K562 (cell line): ENCODE results near the gene IRAK2. TPM values are rescaled to one million over a fixed set of nuclear protein-coding genes. Genes with fewer than 3 reads are reported as not detected.

Source experiments
- BACH1 ChIP-seq: fragments of 200-800 bp; sonication (Bioruptor generic); IDR thresholded peaks from 2 replicates; pipeline ENCODE4 v1.6.1; 2016; ENCODE audit warnings: missing genetic modification characterization, missing compliant biosample characterization
- CC2D1A ChIP-seq: fragments of 450-650 bp; IDR thresholded peaks from 2 replicates; pipeline ENCODE4 v1.6.1; 2017; ENCODE audit warnings: mild to moderate bottlenecking
- DEAF1 ChIP-seq: fragments of 450-650 bp; formaldehyde crosslinking; IDR thresholded peaks from 2 replicates; pipeline ENCODE4 v1.4.0; 2020; ENCODE audit warnings: mild to moderate bottlenecking, moderate library complexity
- EP400 ChIP-seq: fragments of 450-650 bp; IDR thresholded peaks from 2 replicates; pipeline ENCODE4 v1.6.1; 2017; ENCODE audit warnings: antibody characterized with exemption, mild to moderate bottlenecking, moderate library complexity
- HDAC8 ChIP-seq: fragments of 450-650 bp; IDR thresholded peaks from 2 replicates; pipeline ENCODE4 v1.6.1; 2016; ENCODE audit warnings: mild to moderate bottlenecking, missing genetic modification characterization, moderate library complexity, missing compliant biosample characterization
- IFI16 ChIP-seq: fragments of 250-450 bp; sonication (Bioruptor Pico); IDR thresholded peaks from 2 replicates; pipeline ENCODE4 v2.1.2; 2022; ENCODE audit warnings: mild to moderate bottlenecking, inconsistent platforms
- MAFG ChIP-seq: fragments of 450-650 bp; conservative IDR thresholded peaks from 2 replicates; pipeline ENCODE4 v1.6.1; 2016; ENCODE audit warnings: missing genetic modification characterization, missing compliant biosample characterization
- MECOM ChIP-seq: fragments of 250-450 bp; sonication (Bioruptor Pico); IDR thresholded peaks from 2 replicates; pipeline ENCODE4 v1.8.0; 2022; ENCODE audit warnings: inconsistent platforms
- MTA3 ChIP-seq: fragments of 450-650 bp; formaldehyde crosslinking; IDR thresholded peaks from 2 replicates; pipeline ENCODE4 v1.6.1; 2017; ENCODE audit warnings: mild to moderate bottlenecking, borderline replicate concordance
- NONO ChIP-seq, 2 experiments: fragments of 200-400 bp in 1 of 2; fragments of 450-650 bp in 1 of 2; formaldehyde crosslinking in 1 of 2; IDR thresholded peaks; 2 replicates each; pipeline ENCODE4 v1.6.1; 2017; ENCODE audit warnings: low read depth in 2 of 2, mild to moderate bottlenecking in 2 of 2, moderate library complexity in 2 of 2, low read length in 1 of 2
- NRF1 ChIP-seq, 2 experiments: fragments of 450-650 bp; IDR thresholded peaks in 1 of 2; conservative IDR thresholded peaks in 1 of 2; 2 replicates each; pipeline ENCODE4 v1.6.1; 2014; ENCODE audit warnings: mild to moderate bottlenecking in 2 of 2
- PHF8 ChIP-seq: fragments of 200-600 bp; sonication (generic); IDR thresholded peaks from 2 replicates; pipeline ENCODE4 v1.6.1; 2012; ENCODE audit warnings: mixed run types, mild to moderate bottlenecking, inconsistent platforms, low read length, moderate library complexity, borderline replicate concordance
- PKNOX1 ChIP-seq: fragments of 450-650 bp; IDR thresholded peaks from 2 replicates; pipeline ENCODE4 v1.6.1; 2016
- POLR2A ChIP-seq: fragments of 450-650 bp; conservative IDR thresholded peaks from 2 replicates; pipeline ENCODE4 v1.6.1; 2016
- RBM14 ChIP-seq: fragments of 200-400 bp; formaldehyde crosslinking; IDR thresholded peaks from 2 replicates; pipeline ENCODE4 v1.6.1; 2018; ENCODE audit warnings: low read depth, mild to moderate bottlenecking, low read length, moderate library complexity, borderline replicate concordance; ENCODE audit not compliant: insufficient read depth
- SREBF2 ChIP-seq: sonication (generic); formaldehyde crosslinking; IDR thresholded peaks from 2 replicates; pipeline ENCODE4 v1.4.0; 2020; ENCODE audit warnings: mild to moderate bottlenecking, missing genetic modification reagents
- THAP12 ChIP-seq: fragments of 250-450 bp; sonication (Bioruptor Pico); IDR thresholded peaks from 2 replicates; pipeline ENCODE4 v1.9.0; 2021; ENCODE audit warnings: mild to moderate bottlenecking, inconsistent platforms
- ZFPM2 ChIP-seq: fragments of 250-450 bp; sonication (Bioruptor Pico); IDR thresholded peaks from 2 replicates; pipeline ENCODE4 v1.5.1; 2022; ENCODE audit warnings: mild to moderate bottlenecking
- ZNF3 ChIP-seq: fragments of 250-450 bp; sonication (Bioruptor Pico); IDR thresholded peaks from 2 replicates; pipeline ENCODE4 v1.5.0; 2021; ENCODE audit warnings: mild to moderate bottlenecking, moderate library complexity
- ZNF41 ChIP-seq: fragments of 250-450 bp; sonication (Bioruptor Pico); conservative IDR thresholded peaks from 2 replicates; pipeline ENCODE4 v1.4.0; 2020; ENCODE audit warnings: mild to moderate bottlenecking
- ZNF655 ChIP-seq: fragments of 250-450 bp; sonication (Bioruptor Pico); IDR thresholded peaks from 2 replicates; pipeline ENCODE4 v1.5.0; 2021
- polyA plus RNA-seq, 8 experiments: library from polyadenylated mRNA; depleted of rRNA in 4 of 8; stranded (reverse) in 5 of 8; unstranded in 3 of 8; fragments of >200 nt; fragmentation: Nextera tagmentation in 2 of 8; fragmentation: Illumina TruSeq in 1 of 8; extraction: Ambion mirVana in 2 of 8; extraction: Trizol in 1 of 8; gene quantifications; 2 replicates each; pipeline versions ENCODE4 v1.2.1 to v1.2.3, GENCODE V29; 2011 to 2014; ENCODE audit warnings: inconsistent platforms in 1 of 8, missing spikeins in 1 of 8
- total RNA-seq, 7 experiments: library from RNA; depleted of rRNA in 6 of 7; stranded (reverse); fragments of >200 nt in 6 of 7; fragmentation: Illumina TruSeq in 2 of 7; extraction: Trizol in 2 of 7; gene quantifications; 2 replicates each; pipeline versions ENCODE4 v1.2.1 to v1.2.3, GENCODE V29; 2011 to 2021; ENCODE audit warnings: low replicate concordance in 1 of 7

IRAK2 gene
- total and polyA plus RNA-seq, 9 of the 15 experiments (the other 6 are each of a cell fraction or from before 2014, with no cell fraction given) = 0.42 to 4.4 (median 2.7) TPM

GRCh38 chr3:10292505-10293419 is 128.0 kb downstream of the IRAK2 start, which contains the start of gene GHRL (continued):
- TF ChIP-seq PKNOX1 (peak; percentile 85), POLR2A (no peak), HDAC8 (tag) (no peak), SREBF2 (CRISPR knock-in tag) (no peak), MTA3 (peak; percentile 58; the same call in 1 of the 2 replicates), BACH1 (no peak; the same call in 1 of the 2 replicates), NRF1 (conservative IDR thresholded peaks at IDR 0.05 in 1 of 2, IDR thresholded peaks at IDR 0.05 in 1 of 2) (no peak), ZNF41 (CRISPR knock-in tag) (no peak), NONO (IDR thresholded peaks at IDR 0.05; ENCODE audit: low read depth in 2 of 2, low read length in 1 of 2) (0 out of 4 replicates have a peak, but pooled peaks of 1 of the 2 experiments have one; percentile 8), EP400 (peak; percentile 35), ZFPM2 (no peak), ZNF3 (CRISPR knock-in tag) (no peak), PHF8 (peak; percentile 25; the same call in 1 of the 2 replicates), CC2D1A (no peak), ZNF655 (CRISPR knock-in tag) (no peak), THAP12 (no peak), DEAF1 (CRISPR knock-in tag) (0 out of 2 replicates have a peak, but pooled peaks have one; percentile 5), RBM14 (no peak), MECOM (CRISPR knock-in tag) (no peak), MAFG (tag) (peak; percentile 56), IFI16 (CRISPR knock-in tag) (no peak)
